DMS53 treated with DMSO at 0.1 percent for 48 hours (cell line): Measurements from ENCODE around the gene ATP8A2.
"Not testable (repeated sequence)": the region's sequence is repeated elsewhere in the genome, so short reads cannot be mapped to it uniquely, and the experiment has no call there.

Source experiments
- DNase-seq: peaks from one replicate; lab custom pipeline; 2025; ENCODE audit not compliant: unreplicated experiment; lab: John Stamatoyannopoulos, UW

ATP8A2 gene

DNA sequence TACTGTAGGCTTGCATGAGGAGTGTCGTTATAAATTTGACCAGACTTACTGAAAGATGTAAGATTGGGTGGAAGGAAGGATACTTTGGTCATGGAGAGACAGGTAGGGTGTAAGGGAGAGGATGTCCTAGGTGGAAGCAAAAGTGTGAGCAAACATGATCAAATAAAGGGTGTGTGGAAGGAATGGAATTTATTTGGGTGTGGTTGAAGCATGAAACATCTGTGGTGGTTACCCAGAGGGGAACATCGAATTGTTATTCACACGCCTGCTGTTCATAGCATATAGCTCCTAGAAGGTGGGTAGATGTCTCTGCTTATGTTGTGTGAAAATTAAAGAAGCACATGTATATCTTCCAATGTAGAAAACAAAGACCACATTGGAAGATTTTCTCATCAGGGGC is 157.7 kb downstream of the ATP8A2 start:
- DNase-seq = no peak

DNA sequence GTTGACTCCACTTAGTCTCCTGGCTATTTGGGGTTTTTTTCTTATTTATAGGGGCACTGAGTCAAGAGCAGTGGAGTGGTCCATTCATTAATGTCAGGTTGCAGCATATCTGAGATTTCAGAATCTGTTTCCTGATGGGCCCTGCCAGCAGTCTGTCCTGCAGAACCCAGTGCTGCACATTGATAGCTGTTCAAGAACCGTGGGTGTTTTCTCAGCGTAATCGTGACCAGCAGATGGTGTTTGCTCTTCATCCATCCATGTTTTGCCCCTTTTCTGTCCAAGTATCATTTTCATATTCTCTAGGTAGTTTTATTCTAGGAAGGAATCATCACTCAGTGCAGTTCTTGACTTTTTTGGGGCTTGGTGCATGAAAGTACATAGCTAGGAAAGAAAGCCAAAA is 166.5 kb downstream of the ATP8A2 start:
- no peak for DNase-seq

DNA sequence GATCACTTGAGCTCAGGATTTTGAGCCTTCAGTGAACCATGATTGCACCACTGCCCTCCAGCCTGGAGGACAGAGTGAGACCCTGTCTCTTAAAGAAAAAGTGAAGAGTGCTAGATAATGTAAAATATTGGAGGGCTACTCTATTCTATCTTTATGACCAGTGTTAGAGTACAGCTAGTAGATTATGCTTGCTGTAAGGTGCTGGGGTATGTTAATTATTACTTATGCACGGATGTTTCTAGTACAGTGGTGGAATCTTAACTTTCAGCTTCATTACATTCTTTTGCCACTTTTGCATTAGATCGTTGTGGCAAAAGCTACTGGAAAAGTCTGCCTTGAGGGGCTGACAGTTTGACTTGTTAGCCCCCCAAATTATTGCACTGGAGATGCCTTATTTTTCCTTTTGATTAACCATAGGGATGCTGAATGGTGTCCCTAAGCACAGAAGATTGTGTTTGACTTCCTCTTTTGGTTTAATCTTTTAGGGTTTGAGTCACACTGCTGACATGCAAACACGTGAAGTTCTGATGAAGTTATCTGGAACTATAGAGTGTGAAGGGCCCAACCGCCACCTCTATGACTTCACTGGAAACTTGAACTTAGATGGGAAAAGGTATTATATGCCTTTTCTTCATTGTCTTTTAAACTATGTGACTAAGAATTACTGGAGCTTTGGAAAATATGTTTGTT is 169.8 kb downstream of the ATP8A2 start:
- no peak for DNase-seq

DNA sequence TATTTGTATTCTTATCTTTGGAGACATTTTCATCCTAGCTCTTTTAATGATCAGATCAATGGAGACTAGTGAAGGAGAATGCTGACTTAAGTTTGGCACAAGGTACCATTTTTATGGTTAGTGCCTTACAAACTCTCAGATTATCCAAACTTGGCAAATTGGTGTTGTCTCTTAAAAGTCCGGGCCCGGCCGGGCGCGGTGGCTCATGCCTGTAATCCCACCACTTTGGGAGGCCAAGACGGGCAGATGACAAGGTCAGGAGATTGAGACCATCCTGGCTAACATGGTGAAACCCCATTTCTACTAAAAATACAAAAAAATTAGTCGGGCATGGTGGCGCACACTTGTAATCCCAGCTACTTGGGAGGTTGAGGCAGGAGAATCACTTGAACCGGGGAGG is 177.2 kb downstream of the ATP8A2 start:
- DNase-seq = not testable (repeated sequence)

DNA sequence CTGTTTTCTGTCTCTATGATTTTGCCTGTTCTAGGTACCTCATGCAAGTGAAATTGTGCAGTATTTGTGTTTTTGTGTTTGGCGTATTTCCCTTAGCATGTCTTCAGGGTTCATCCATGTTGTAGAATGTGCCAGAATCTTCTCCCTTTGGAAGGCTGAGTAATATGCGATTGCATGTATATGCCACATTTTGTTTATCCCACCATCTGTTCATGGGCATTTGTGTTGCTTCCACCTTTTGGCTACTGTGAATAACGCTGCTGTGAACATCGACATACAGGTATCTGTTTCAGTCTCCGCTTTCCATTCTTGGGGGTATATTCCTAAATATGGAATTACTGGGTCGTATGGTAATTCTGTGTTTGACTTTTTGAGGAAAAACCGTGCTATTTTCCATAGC is 190.0 kb downstream of the ATP8A2 start:
- no peak for DNase-seq

DNA sequence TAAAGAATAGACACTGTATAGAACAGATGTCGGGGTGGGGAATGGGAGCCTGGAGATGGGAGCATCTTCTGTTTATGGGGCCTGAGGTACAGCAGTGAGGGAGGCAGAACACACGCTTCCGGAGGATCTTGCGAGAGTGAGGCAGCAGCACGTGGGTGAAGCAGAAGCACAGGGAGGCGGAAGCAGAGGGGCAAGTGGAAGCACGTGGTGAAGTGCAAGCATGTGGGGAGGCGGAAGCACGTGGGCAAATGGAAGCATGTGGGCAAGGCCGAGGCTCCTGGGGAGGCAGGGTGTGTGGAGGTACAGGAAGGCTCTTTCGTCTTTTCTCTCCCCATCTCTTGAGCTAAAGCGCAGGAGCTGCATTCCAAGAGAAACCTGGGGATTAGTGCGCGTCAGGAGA is 198.4 kb downstream of the ATP8A2 start:
- DNase-seq = no peak

DNA sequence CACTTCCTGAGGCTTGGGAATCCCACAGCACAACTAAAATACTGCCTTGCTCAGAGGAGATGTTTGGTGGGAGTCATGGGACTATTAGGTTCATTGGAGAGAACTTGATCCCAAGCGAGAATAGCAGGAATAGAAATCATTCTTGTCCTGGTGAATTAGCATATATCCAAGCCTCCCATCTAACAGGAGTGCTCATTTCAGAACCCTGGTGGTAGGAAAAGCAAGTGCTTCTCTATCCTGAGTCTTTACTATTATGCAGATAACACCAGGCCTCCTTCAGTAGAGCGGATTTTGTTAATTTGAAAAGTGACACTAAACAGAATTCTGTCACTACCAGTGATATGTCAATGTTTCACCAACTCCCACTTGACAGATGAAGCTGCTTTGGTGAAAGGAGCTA is 199.5 kb downstream of the ATP8A2 start:
- no peak for DNase-seq

DNA sequence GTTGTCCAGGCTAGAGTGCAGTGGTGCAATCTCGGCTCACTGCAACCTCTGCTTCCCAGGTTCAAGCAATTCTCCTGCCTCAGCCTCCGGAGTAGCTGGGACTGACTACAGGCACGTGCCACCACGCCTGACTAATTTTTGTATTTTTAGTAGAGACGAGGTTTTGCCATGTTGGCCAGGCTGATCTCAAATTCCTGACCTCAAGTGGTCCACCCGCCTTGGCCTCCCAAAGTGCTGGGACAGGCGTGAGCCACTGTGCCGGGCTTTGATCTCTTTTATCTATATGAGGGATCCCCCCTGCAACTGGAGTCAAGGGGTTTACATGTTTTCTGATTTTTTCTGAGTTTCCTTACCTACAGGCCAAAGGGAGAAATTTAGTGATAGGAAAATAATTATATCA is 200.4 kb downstream of the ATP8A2 start:
- DNase-seq = not testable (repeated sequence)

DNA sequence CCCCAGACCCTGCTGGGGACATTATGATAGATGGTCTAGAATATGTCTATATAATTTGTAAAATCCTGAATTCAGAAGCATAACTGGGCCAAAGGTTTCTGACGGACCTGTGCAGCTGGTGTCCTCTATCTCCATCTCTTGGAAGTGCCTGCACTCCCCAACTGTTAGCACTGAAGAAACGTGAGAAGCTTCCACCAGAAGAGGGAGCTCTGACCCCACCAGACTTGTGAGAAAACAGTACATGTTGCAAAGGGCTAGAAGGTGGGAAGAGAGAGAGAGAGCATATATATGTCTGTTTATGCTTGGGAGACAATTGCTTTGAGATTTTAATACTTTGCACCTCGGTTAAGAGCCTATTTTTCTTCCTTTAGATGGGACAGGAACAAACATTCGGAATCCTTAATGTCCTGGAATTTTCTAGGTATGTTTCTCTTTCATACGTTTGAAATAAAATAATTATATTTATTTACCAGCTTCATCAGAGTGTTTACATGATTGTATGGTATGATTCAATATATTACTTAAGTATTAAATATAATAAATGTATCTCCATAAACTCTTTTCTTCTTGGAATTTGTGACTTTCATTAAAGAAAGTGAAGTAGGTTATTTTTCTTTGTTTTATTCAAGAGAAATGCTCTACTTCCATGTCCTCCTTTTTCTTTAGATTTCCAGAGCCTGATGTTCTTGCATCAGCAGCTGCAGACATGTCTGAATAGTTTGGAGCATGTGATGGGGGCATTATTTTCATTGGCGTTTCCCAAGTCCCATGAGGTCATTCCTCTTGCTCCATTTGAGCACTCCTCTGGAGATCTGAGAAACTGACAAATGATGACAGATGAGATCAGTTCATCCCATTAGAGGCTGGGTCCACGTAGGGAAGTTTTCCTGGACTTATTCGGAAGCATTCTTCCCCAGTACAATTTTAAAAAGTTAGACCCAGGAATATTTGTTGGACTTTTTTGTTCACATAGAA is 202.9 kb downstream of the ATP8A2 start:
- peak; percentile 90 for DNase-seq

DNA sequence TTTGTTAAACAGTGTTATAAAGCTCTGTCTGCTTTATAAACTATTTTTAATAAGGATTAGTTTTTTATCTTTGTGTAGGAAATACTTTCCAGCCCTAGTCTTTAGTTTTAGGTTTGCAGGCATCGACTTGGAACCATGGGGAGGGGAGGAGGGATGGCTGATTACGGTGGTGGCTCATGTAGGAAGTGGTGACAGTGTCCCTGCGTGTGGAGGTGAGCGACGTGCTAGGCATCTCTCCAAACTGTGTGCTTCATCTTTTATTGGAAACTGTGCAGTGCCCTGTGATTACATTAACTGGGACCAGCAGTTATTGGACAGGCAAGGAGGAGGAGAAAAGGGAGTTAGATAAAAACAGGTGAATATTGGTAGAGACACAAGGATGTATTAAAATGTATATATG is 203.8 kb downstream of the ATP8A2 start:
- no peak for DNase-seq

DNA sequence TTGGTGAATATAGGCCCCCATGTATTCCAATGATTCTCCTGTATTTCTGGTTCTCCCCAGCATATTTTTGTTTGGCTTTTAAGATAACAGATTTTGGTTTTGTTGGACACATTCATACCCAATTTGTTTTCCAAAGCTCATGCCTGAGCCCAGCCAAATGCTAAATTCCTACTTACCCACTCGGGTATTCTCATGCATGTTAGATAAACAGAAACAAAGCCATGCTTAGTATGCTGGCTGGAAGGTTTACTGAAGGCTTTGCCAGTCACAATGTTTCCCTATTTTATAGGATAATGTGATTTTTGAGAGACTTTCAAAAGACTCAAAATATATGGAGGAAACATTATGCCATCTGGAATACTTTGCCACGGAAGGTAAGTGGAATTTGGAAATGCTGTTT is 206.8 kb downstream of the ATP8A2 start:
- DNase-seq = no peak

DNA sequence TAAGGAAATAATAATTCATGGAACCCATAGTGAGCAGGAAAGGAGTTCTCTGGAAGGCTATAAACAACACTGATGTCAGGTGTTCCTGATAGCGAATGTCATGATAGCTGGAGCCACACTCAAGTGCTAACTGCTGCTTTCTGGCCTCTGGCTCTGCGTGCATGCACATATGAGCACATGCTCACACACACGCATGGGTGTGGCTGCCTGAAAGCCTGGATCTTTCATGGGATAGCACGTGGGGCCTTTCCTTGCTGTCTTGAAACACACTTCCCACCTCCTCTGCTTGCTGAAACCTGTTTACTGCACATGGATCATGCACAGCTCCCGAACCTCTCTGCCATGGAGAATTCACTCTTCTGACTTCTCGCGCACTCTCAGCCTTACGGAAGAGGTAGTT is 207.4 kb downstream of the ATP8A2 start:
- no peak for DNase-seq

DNA sequence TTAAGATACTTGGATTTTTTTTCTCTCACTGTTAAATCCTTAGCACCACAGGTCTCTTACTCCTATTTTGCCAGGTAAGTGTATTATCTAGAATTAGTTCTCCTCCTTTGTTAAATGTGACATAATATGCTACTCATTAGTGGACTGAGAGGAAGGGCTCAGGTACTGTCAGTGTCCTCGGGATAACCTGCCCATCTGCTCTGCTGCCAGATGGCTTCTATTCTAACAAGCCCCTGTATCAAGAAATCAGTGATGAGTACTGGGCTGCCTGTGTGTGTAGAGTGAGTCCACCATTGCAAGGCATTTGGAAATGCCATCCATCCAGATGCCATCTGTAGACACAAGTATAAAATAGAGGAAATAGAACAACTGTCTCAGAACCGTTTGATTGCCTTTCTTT is 209.6 kb downstream of the ATP8A2 start:
- no peak for DNase-seq

DNA sequence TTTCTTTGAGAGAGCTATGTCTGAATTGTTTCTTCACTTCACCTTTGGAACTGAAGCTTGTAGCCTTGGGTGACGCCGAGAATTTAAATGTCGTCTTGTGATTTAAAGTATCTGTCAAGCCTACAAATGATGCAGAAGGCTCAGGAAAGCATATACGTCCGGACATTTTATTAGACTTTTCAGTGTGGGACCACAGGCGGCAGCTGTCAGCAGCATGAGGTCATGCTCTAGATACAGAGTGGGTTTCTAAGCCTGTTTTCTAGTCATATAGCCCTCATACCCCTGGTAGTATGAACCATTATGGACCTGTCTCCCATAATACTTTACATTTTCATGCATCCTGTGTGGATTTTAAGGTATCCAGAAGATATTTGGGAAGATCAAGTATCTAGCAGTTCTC is 212.3 kb downstream of the ATP8A2 start:
- no peak for DNase-seq

DNA sequence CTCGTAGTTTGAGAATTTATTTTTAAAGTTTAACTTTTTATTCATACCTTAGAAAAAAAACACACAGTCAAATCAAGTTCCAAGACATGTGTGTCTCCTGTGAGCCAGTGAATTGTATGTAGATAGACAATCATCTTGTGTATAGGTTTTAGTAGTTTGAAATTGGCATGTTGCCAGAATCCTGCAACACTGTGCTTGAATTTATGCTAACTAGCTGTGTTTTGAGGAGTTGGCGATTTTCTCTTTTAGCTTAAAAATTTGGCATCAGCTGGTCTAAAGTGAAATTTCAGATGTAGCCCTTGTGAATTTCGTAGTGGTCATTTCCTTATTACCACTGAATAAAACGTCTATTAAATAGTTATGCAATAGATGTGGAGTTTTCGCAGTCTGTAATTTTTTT is 213.2 kb downstream of the ATP8A2 start:
- DNase-seq = no peak

DNA sequence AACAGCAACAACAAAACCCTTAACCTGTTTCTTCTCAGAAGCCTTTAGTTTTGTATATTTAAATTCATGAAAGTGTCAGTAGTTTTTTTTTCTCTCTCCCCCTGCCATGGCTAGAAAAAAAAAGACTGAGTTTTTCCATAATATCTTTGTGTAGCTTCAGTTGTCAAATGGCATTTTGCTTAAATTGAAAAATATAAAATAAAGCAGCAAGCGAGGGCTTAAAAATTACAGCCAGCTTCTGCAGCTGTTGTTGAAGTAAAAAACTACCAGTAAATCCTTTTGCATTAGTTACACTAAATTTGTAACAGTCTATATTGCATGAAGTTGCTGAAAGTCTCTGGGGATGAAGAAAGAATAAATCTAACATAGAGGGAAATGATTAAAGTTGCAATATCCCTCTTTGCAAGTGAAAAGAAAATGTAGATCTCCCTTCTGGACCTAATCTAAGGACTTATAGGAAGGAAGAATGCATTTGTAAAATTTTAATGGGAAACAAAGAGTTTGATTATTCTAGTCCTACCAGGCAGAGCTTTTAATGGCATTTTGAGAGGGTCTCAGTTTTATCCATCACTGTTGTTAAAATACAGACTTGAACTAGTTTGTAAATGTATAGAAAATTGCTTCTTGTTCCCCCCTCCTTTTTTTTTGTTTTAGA is 215.7 kb downstream of the ATP8A2 start:
- DNase-seq = no peak

DNA sequence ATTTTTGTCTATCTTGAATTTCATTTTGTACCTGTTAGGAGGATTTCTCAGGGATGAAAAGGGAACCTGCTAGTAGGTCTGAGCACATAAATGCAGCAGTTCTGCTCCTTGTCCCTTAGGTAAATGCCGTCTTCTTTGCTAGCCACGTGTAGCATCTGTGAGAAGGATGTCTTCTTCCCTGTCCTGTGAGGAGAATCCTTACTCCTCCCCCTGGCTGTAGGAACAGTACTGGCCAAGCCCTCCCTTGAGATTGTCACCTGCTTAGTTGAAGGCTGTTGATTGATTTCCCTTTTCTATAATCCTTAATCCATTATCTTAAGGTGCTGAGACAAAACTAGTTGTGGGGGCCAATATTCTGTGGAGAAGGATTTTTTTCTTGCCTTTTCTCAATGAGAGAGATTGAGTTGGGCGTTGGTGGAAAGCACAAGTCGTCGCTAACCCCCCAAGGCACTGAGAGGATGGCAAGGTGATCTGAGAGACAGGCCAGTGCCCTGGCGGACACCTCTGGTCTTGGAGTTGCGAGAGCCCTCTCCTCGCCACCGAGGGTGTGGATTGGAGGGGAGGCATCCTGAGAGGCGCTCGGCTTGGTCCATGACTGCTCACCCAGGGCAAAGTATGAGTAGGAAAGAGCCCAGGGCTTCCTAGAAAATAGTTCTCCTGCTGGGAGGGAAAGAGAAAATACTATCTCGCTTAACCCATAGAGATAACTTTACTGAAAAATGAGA is 216.7 kb downstream of the ATP8A2 start:
- no peak for DNase-seq

DNA sequence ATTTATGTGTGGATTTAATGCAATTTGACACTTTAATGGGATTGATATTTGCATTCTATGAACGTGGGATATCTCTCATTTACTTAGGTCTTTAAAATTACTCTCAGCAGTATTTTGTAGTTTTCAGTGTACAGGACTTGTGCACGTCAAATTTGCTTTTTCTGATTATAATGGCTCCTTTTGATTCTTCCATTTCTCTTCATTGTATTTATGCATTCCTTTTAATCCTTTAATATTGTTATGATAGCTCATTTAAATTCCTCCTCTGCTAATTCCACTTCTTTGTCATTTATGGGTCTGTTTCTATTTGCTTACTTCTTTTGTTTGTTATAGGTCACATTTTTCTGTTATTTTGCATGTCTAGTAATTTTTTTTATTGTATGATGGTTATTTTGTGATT is 226.6 kb downstream of the ATP8A2 start:
- no peak for DNase-seq

DNA sequence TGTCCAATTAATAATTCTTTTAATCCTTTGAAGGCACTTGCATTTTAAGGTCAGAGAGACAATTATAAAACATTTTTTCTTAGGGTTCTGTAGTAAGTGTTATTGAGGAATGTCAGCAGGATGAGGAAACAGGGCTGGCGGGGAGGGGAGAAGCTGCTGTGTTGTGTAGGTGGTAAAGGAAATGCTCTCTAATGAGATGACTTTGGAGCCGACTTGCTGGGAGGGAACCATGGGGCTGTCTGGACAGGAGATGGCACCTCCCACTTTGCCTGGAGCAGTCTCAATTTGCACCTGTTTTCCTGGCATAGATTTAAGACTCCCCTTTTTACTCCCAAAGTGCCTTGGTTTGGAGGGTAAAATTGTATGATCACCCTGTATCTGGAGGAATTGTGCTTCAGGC is 230.4 kb downstream of the ATP8A2 start:
- no peak for DNase-seq

DNA sequence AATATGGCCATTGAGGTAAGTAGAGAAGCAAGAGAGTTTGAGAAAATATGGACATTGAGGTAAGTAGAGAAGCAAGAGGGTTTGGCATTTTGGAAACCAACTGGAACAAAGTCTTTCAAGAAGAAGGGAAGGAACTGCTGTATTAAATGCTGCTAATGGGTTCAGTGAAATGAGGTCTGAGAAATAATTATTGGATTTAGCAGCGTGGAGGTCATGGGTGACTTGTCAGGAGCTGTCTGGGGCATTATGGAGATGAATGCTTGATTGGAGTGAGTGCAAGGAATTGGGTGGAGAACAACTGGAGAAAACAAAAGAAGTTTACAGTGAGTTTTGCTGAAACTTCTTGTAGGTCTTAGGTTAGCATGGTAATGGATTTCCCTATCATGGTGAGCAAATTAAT is 232.3 kb downstream of the ATP8A2 start:
- no peak for DNase-seq

DNA sequence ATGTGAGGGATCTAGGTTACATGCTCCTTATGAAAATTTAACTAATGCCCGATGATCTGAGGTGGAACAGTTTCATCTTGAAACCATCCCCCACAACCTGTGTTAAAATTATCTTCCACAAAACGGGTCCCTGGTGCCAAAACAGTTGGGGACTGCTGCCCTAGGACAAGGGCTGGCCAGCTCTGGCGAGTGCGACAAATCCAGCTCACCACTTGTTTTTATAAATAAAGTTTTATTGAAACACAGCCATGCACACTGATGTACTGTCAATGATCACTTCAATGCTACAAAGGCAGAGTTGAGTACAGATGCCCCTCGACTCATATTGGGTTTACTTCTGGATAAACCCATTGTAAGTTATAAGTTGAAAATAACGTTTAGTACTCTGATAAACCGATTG is 235.3 kb downstream of the ATP8A2 start:
- no peak for DNase-seq
